ENCODE data around the gene GMDS.

The GMDS gene

GRCh38 chr6:1786455-1787453, 458.7 kb downstream of the GMDS start:
- peak; percentile 38 for DNase-seq

- no peak for DNase-seq
Observed at GRCh38 chr6:1784422-1784884, 461.0 kb downstream of the GMDS start.

GRCh38 chr6:1781817-1782184, 463.6 kb downstream of the GMDS start:
- DNase-seq, result no peak

- no peak for DNase-seq
Observed at GRCh38 chr6:1781152-1781816, 464.1 kb downstream of the GMDS start.

- DNase-seq, result no peak
Observed at GRCh38 chr6:1780251-1780867, 465.0 kb downstream of the GMDS start.

GRCh38 chr6:1778686-1779235, 466.6 kb downstream of the GMDS start:
- DNase-seq, result no peak

- DNase-seq, result no peak
Observed at GRCh38 chr6:1777921-1778685, 467.3 kb downstream of the GMDS start.

GRCh38 chr6:1775441-1775840, 470.0 kb downstream of the GMDS start:
- no peak for DNase-seq

- no peak for DNase-seq
Observed at GRCh38 chr6:1774226-1774915, 471.0 kb downstream of the GMDS start.

- no peak for DNase-seq
Observed at GRCh38 chr6:1773700-1774099, 471.7 kb downstream of the GMDS start.

- peak; percentile 64 for DNase-seq
Observed at GRCh38 chr6:1770968-1771723, 474.3 kb downstream of the GMDS start.

- peak; percentile 65 for DNase-seq
Observed at GRCh38 chr6:1770435-1770843, 475.0 kb downstream of the GMDS start.

- DNase-seq, result no peak
Observed at GRCh38 chr6:1767481-1768246, 477.7 kb downstream of the GMDS start.

- DNase-seq, result no peak
Observed at GRCh38 chr6:1766654-1767053, 478.8 kb downstream of the GMDS start.

- no peak for DNase-seq
Observed at GRCh38 chr6:1765160-1765903, 480.1 kb downstream of the GMDS start.

- DNase-seq, result no peak
Observed at GRCh38 chr6:1764397-1764987, 480.9 kb downstream of the GMDS start.

- DNase-seq, result no peak
Observed at GRCh38 chr6:1763404-1763803, 482.0 kb downstream of the GMDS start.

- DNase-seq, result no peak
Observed at GRCh38 chr6:1762203-1762602, 483.2 kb downstream of the GMDS start.

GRCh38 chr6:1761477-1761877, 483.9 kb downstream of the GMDS start:
- DNase-seq, result no peak
